GM19043 (cell line): ENCODE results near the gene LDHAL6B.

ENCODE experiments used
- ATAC-seq: cut with Tn5 transposase; IDR thresholded peaks from one replicate; pipeline ENCODE4 v1.9.1; 2021; ENCODE audit warnings: low read depth; ENCODE audit not compliant: unreplicated experiment

Gene LDHAL6B

GRCh38 chr15:59247364-59247763 is 40.7 kb downstream of the LDHAL6B start:
- no peak for ATAC-seq

- no peak for ATAC-seq
Observed at GRCh38 chr15:59249816-59250215, 43.2 kb downstream of the LDHAL6B start.

- no peak for ATAC-seq
Observed at GRCh38 chr15:59250249-59250648, 43.6 kb downstream of the LDHAL6B start.

DNA sequence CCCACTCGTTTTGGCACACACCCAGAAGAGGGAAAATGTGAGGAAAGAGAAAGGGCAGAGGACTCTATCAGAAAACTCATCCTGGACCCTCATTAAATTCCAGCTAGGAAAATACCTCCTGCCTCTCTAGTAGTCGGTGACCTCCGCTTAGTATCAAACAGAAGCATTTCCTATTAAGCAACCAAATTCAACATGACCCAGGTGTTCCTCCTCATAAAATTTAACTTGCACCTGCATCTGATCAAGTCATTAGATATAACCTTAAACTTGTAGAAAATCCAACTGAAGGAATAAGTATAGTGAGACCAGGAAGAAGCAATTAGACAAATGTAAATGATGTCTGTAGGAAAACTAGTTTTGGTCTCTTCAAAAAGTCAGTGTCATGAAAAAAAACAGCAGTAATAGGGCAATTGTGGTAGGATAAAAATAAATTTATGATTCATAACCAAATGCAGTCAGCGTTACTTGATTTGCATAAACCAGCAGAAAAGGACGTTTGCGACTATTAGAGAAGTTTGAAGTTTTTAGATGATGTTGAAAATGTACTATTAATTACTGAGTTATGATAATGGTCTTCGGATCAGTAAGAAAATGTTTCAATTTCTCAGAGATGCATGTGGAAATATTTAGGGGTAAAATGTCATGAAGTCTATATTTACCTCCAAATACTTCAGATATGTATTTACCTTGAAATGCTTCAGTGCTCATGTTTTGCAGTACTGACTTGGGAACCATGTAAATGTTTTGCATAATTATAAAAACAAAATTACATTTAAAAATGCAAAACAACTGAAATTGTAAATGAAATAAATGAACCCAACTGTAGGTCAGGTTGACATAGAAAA is 44.6 kb downstream of the LDHAL6B start:
- ATAC-seq: peak; percentile 39

DNA sequence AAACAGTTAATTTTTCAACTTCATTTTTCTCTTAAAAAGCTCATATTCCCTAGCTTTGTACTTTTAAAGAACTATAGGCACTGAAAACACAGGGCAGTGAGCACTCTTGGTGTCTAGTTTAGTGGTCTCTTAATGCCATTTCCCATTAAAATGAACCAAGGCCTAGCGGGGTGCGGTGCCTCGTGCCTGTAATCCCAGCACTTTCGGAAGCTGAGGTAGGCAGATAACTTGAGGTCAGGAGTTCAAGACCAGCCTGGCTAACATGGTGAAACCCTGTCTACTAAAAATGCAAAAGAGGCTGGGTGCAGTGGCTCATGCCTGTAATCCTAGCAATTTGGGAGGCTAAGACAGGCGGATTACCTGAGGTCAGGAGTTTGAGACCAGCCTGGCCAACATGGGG is 45.5 kb downstream of the LDHAL6B start:
- no peak for ATAC-seq

DNA sequence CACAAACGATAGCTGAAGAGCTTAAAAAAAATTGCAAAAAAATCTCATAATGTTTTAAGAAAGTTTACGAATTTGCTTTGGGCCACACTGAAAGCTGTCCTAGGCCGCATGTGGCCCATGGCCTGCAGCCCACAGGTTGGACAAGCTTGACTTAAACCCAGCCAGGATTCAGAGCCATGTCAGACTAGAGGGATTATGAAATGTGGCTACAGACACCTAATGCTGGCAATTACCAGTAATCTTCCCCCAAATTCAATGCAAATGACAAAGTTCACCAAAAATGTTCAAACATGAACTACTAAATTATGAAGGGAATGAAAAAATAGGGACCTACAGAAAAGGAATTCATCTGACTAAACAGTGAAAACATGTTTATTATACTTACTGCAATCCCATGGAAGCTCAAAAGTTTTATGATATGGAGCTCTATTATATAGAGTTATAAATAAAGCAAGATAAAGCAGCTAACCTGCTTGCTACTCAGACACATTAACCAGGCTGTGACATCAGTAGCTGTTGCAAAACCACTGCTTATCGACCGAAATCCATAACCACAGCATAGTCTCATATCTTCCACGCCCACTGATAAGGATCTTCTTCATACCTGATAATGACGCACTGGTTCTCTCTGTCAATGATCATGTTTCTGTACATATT is 49.2 kb downstream of the LDHAL6B start:
- no peak for ATAC-seq

DNA sequence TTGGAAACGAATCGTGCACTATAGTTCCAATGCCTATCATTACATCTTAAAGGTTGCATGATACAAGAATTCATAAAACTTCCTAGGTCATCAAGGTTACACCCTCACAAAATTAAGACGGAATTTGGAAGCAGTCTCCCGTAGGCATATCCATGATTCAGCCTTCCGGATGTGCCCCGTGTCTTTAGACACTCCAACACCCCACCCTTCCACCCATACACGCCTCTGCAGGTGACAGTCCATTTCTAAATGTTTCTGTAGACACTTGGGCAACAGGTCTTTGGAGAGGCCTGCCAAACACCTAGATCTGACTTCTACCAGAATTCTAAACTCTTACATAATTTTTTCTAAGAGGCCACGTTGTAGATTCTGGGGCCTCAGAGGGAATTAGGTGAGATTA is 49.8 kb downstream of the LDHAL6B start:
- no peak for ATAC-seq

GRCh38 chr15:59257140-59257539 is 50.5 kb downstream of the LDHAL6B start:
- ATAC-seq: no peak
